ENCODE results near the gene UBE3B. TPM values are rescaled to one million over a fixed set of nuclear protein-coding genes. Genes with fewer than 3 reads are reported as not detected.
A peak's percentile ranks its signal among the peaks of the same experiment; 100 is the strongest.

The UBE3B gene
- total RNA-seq, 1 donor from 2014 or later: 28.4 TPM

DNA sequence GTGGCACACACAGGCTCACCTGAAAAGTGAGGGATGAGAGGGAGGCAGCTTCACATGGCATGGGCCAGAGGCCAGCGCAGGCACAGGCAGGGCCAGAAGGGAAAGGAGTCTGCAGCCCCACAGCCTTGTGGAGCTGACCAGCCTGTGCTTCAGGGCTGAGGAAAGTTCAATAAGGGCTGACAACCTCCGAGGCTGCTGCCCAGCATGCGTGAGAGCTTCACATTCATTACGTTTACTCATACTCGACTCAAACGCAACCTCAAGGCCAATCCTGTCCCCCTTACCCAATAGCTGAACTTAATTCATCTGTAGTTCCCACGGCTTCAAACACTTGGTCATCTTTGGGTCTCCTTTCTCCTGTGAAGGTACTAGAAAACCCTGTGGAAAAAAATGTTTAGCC is 91.1 kb downstream of the UBE3B start:
- H3K4me3 Mint-ChIP-seq: no peak overlapping the region
- peaks cover 6% of the 10 kb centered on the region for H3K4me1 ChIP-seq
- no peaks in the 10 kb centered on the region for H3K9me3 ChIP-seq (ENCODE audit: low read depth)
- peaks cover 23% of the 10 kb centered on the region for H3K36me3 Mint-ChIP-seq
- DNase-seq (ENCODE audit: low spot score): no peak
- H2AFZ ChIP-seq (replicated peaks): no peak overlapping the region
- no peaks in the 10 kb centered on the region for H3K9me3 Mint-ChIP-seq
- TF ChIP-seq EZH2 (IDR thresholded peaks at IDR 0.05) (no peak), EZH2phosphoT487 (IDR thresholded peaks at IDR 0.05) (no peak)
- TF ChIP-seq, protein P1, sequence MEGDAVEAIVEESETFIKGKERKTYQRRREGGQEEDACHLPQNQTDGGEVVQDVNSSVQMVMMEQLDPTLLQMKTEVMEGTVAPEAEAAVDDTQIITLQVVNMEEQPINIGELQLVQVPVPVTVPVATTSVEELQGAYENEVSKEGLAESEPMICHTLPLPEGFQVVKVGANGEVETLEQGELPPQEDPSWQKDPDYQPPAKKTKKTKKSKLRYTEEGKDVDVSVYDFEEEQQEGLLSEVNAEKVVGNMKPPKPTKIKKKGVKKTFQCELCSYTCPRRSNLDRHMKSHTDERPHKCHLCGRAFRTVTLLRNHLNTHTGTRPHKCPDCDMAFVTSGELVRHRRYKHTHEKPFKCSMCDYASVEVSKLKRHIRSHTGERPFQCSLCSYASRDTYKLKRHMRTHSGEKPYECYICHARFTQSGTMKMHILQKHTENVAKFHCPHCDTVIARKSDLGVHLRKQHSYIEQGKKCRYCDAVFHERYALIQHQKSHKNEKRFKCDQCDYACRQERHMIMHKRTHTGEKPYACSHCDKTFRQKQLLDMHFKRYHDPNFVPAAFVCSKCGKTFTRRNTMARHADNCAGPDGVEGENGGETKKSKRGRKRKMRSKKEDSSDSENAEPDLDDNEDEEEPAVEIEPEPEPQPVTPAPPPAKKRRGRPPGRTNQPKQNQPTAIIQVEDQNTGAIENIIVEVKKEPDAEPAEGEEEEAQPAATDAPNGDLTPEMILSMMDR (IDR thresholded peaks at IDR 0.05): no peak
- no peak overlapping the region for H3K9ac ChIP-seq
- peaks cover 5% of the 10 kb centered on the region for H3K79me2 ChIP-seq (ENCODE audit: low read depth)
- H3K27ac ChIP-seq: no peak overlapping the region
- peaks cover 5% of the 10 kb centered on the region for H3K27me3 Mint-ChIP-seq (ENCODE audit: insufficient read depth, low read depth)
- H3K4me1 Mint-ChIP-seq: peaks cover 13% of the 10 kb centered on the region
- no peak overlapping the region for H3K27ac Mint-ChIP-seq
- no peaks in the 10 kb centered on the region for H3K27me3 ChIP-seq
- no peaks in the 10 kb centered on the region for H4K20me1 ChIP-seq (ENCODE audit: low read depth)
- H3K36me3 ChIP-seq: no peaks in the 10 kb centered on the region
- no peak overlapping the region for H3K4me2 ChIP-seq
- no peaks in the 10 kb centered on the region for H3F3A ChIP-seq (ENCODE audit: low read depth)
- H3K4me3 ChIP-seq: no peak overlapping the region

DNA sequence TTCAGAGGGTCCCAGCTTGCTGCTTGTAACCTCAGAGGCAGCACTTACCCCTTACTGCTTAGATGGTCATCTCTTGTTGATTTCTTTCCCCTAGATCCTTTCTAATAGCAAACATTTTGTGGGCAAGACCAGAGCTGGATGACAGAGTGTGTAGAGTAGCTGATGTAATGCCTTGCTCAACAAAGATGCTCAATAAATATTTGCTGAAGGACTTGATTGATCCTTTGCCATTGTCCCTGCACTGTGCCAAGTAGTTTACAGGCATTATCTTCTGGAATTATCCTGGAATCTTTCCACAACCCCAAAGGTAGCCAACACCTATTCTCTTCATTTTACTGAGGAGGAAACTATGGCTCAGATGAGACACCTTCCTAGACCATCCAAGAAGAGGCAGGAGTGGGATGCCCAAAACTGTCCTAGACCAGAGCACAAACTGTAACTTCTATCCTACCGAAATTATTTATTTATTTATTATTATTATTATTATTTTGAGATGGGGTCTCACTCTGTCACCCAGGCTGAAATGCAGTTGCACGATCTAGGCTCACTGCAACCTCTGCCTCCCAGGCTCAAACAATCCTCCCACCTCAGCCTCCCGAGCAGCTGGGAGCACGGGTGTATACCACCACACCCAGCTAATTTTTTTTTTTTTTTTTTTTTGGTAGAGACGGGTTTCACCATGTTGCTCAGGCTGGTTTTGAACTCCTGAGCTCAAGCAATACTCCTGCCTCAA is 94.5 kb downstream of the UBE3B start:
- H3K27me3 ChIP-seq: no peaks in the 10 kb centered on the region
- H3K9me3 ChIP-seq (ENCODE audit: low read depth): no peaks in the 10 kb centered on the region
- Mint-ChIP-seq H3K4me1 (peaks cover 28% of the 10 kb centered on the region), H3K4me3 (peak overlapping the region; percentile 95), H3K27me3 (ENCODE audit: insufficient read depth, low read depth) (peaks cover 5% of the 10 kb centered on the region), H3K27ac (no peak overlapping the region), H3K36me3 (peaks cover 23% of the 10 kb centered on the region), H3K9me3 (no peaks in the 10 kb centered on the region)
- H3K4me3 ChIP-seq: no peak overlapping the region
- H3K9ac ChIP-seq: no peak overlapping the region
- H4K20me1 ChIP-seq (ENCODE audit: low read depth): peaks cover 5% of the 10 kb centered on the region
- DNase-seq (ENCODE audit: low spot score): no peak
- H2AFZ ChIP-seq (replicated peaks): no peak overlapping the region
- H3F3A ChIP-seq (ENCODE audit: low read depth): no peaks in the 10 kb centered on the region
- H3K4me2 ChIP-seq: peak overlapping the region; percentile 75
- no peak overlapping the region for H3K27ac ChIP-seq
- no peaks in the 10 kb centered on the region for H3K36me3 ChIP-seq
- peaks cover 25% of the 10 kb centered on the region for H3K79me2 ChIP-seq (ENCODE audit: low read depth)
- TF ChIP-seq EZH2 (IDR thresholded peaks at IDR 0.05) (no peak), EZH2phosphoT487 (IDR thresholded peaks at IDR 0.05) (no peak)
- TF ChIP-seq, protein P1 (IDR thresholded peaks at IDR 0.05): no peak
- peaks cover 15% of the 10 kb centered on the region for H3K4me1 ChIP-seq

DNA sequence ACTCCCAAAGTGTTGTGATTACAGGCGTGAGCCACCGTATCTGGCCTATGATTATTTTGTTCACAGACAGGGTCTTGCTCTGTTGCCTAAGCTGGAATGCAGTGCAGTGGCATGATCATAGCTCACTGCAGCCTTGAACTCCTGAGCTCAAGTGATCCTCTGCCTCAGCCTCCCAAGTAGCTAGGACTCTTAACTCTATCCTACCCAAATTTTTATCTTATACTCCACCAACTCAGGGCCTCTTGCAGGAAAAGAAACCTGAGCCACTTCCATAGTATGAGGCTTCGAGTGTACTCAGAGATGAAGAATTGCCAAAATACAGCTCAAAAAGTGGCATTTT is 95.0 kb downstream of the UBE3B start:
- H4K20me1 ChIP-seq (ENCODE audit: low read depth): peaks cover 5% of the 10 kb centered on the region
- H2AFZ ChIP-seq (replicated peaks): no peak overlapping the region
- H3K27ac ChIP-seq: no peak overlapping the region
- H3K79me2 ChIP-seq (ENCODE audit: low read depth): peaks cover 25% of the 10 kb centered on the region
- no peaks in the 10 kb centered on the region for H3K9me3 ChIP-seq (ENCODE audit: low read depth)
- no peaks in the 10 kb centered on the region for H3K27me3 ChIP-seq
- no peak overlapping the region for H3K9ac ChIP-seq
- H3F3A ChIP-seq (ENCODE audit: low read depth): no peaks in the 10 kb centered on the region
- Mint-ChIP-seq H3K9me3 (no peaks in the 10 kb centered on the region), H3K36me3 (peaks cover 21% of the 10 kb centered on the region), H3K4me1 (peaks cover 28% of the 10 kb centered on the region), H3K27me3 (ENCODE audit: insufficient read depth, low read depth) (peaks cover 5% of the 10 kb centered on the region), H3K4me3 (peak overlapping the region; percentile 95), H3K27ac (peak overlapping the region; percentile 14)
- peak overlapping the region; percentile 57 for H3K4me3 ChIP-seq
- H3K4me2 ChIP-seq: peak overlapping the region; percentile 75
- peaks cover 15% of the 10 kb centered on the region for H3K4me1 ChIP-seq
- TF ChIP-seq, protein P1 (IDR thresholded peaks at IDR 0.05): no peak
- no peak for TF ChIP-seq EZH2phosphoT487 (IDR thresholded peaks at IDR 0.05)
- TF ChIP-seq EZH2 (IDR thresholded peaks at IDR 0.05): no peak
- H3K36me3 ChIP-seq: no peaks in the 10 kb centered on the region
- no peak for DNase-seq (ENCODE audit: low spot score)
